ENCODE measurements around the gene SMCO4. TPM values are rescaled to one million over a fixed set of nuclear protein-coding genes. Genes with fewer than 3 reads are reported as not detected.

Gene SMCO4
- total RNA-seq, 1 donor from 2014 or later, result 1.4 TPM

DNA sequence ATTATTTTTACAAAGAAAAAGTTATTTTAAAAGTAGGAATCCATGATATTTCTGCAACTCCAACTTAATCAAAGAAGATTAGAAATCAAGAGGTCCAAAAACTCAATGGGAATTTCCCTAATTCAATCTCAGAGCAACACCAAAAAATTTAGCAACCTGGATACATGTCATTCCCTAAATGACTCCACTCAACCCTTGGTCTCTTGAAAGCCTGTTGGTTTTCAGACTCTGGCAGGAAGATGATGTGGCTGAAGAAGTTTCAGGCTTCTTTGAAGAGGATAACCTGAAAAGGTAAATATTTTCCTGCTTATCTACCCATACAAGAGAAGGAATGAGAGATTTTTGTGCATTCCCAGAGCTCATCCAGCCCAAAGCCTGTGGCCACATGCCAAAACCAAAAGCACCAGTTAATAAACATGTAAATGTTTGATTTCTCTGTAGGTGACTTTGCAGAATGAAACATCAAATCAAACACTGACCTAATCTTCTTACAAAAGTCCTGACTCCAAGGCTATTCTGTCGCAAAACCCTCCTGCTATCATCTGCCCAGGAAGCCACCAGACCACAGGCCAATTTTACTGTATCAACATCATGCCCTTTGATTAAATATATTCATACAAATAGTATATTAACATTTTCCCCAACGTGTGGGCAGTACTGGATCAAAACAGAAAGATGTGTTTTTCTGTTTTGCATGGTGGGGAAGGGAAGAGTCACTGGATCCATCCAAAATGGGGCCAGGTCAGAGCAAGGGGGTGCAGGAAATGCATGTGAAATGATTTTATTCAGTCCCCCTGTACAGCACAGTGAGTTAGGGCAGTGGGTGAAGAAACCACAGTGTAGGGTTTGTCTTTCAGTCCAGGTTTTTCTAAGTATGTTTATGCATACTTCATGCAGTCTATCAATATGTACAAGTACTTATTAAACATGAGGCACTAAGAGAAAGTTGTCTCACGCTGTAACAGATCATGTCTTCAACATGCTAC is 38.8 kb downstream of the SMCO4 start:
- no peak for DNase-seq

GRCh38 chr11:93501856-93502255 is 41.3 kb downstream of the SMCO4 start:
- no peak for DNase-seq

GRCh38 chr11:93500759-93501158 is 42.4 kb downstream of the SMCO4 start:
- no peak for DNase-seq

DNA sequence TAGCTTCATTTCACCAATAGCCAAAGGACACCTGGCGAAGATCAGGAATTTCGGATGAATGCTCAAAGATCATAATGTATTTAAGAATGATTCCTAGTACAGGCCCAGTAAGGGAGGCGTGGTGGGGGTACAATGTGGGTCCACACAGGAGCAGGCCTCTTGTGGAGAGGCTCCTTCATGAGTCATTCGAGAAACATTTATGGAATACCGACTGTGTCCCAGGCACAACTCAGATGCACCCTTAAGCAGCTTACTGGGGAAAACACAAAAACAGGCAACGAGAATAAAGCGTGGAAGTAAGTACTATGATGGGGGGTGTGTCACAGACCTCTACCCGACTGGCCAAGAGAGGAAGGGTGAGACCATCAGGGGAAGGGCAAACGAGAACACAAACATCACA is 44.5 kb downstream of the SMCO4 start:
- no peak for DNase-seq

DNA sequence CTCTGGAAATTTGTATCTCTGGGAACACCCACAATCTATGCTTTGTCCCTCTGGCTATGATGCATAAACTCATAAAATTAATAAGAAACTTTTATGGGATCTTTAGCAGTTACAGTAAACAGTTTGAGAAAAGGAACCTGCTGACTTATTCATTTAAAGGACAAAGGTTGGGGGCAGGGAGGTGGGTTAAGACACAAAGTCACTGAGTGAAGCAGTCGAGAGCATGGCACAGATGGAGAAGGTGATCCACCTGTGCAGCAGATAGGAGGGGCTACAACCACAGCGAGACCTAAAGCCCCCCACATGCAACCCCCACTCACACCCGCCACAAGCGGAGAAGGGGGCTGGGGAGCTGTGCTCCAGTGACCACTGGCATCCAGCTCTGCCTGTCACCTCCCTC is 45.0 kb downstream of the SMCO4 start:
- no peak for DNase-seq

- no peak for DNase-seq
These were observed 45.6 kb downstream of the SMCO4 start for GRCh38 chr11:93497596-93497995.

GRCh38 chr11:93494357-93494756 is 48.8 kb downstream of the SMCO4 start:
- no peak for DNase-seq

DNA sequence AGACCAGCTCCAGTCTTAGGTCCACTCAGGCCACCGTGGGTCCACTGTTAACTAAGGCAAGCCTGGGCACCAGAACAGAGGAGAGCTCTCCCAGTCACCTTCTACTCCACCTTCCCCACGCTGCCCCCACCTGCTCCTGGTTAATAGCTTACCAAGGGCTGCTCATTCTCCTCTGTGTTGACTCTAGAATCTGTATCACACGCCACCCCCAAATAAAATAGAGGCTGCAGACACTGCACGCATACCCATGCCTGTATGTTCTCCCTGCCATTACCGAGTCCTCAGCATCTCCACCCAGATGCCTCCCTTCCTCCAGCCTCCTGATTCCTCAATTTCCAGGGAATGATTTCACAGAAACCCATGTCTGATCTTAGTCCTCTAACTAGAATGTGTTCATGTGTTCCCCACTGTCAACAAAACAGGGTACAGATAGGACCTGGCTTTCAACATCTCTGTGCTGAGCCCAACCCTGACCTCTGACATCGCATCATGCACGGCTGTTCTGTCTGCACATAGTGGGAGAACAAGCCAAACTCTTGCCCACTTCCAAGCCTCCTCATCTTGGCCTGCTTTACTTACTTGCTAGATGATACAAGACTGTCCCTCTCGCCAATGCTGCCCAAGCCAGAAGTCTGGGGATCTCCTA is 49.8 kb downstream of the SMCO4 start:
- no peak for DNase-seq

DNA sequence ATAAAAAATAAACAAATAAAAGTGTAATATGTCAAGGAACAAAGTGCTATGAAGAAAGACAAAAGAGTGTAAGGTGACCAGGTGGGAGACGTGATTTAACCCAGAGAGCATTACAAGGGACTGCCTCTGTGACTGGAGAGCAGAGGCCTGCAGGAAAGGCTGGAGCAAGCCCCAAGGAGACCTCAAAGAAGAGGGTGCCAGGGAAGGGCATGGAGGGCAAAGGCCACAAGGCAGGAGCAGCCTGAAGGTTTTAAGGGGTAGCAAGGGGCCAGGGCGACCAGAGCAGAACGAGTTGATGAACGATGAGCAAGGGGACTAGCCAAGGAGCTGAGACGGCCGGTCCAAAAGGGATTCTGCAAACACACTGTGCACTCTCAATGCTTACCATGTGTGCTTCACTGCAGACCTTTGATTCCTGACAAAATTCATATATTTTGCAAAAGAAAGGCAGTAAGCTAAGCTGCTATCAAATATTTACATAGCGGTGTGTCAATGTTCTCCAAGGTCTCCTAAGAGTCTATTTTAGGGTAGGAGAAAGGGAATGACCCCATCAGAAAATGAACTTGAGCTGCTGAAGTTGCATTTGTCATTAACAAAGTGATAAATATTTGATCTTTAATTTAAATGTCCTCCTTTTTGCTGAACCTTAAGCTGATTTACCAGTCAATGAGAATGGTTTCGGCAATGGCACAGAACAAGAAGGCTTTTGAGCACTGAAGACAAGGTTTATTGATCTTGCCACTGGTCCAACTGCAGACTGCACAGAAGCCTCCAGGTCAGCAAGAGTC is 50.5 kb downstream of the SMCO4 start:
- no peak for DNase-seq

DNA sequence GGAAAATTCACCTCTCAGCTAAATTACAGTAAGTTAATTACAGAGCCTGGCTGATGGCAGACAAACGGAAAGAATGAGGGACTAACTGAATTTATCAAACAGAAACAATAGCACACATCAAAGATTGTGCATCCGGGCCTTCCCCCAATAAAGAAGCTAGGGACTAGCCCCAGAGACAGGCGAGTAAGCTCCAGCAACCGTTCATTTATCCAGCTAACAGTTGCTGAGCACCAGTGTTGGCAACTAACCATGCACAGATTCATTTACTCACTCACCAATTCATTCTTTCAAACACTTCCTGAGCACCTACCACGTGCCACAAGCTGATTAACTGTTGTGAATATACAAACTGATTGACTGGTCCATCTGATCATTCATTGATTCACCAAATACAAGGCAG is 51.2 kb downstream of the SMCO4 start:
- DNase-seq, result no peak

GRCh38 chr11:93490996-93491618 is 52.1 kb downstream of the SMCO4 start:
- no peak for DNase-seq

GRCh38 chr11:93489841-93490240 is 53.4 kb downstream of the SMCO4 start:
- DNase-seq, result no peak

DNA sequence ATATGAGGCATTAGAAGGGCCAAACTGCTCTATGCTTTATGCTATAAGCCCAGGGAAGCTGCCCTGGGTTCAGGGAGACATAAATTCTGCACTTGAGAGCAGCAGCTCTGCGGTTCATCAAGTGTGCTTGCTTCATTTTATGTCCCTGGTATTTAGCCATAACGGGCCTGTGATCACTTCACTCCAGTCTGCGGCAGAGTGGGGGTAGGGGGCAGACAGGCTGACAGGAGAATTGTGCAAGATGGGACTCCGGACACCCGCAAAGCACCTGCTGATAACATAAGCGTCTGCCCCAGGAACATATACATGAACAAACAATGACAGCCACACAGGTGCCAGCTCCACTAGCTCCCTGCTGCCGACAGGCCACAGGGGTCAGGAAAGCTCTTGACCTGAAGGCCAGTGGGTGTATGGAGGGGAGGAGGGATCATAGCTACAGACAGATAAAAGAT is 56.1 kb downstream of the SMCO4 start:
- DNase-seq, result no peak

DNA sequence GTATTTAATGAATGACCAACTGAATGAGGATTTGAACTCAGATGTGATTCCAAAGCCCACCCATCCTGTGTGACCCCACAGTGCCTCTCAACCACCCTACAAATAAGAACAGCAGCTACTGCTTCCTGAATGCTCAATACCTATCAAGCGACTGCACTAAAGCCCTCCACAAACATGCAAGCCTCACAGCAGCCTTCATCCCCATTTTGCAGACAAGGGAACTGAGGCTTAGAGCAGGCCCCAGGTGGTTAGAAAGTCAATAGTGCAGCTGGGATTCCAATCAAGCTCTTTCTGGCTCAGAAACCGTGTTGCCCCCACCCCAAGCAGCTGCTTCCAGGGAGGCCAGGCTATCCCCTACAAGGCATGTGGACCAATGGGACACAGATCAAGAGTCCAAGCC is 57.2 kb downstream of the SMCO4 start:
- no peak for DNase-seq

DNA sequence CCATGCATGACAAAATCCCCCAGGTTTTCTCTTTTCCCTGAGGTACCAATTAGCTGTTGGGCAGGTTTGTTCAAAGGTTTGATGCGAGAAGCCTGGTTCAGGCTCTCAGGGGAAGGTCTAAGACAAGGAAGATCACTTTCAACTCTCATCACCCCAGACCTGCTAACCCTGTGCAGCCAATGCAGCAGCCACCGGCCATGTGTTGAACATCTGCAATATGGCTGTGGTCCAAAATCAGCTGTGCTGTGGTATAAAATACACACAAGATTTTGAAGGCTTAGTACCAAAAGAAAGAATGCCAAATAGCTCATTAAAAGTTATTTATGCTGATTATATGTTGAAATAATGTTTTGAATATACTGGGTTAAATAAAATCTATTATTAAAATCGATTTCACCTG is 58.5 kb downstream of the SMCO4 start:
- DNase-seq, result no peak

DNA sequence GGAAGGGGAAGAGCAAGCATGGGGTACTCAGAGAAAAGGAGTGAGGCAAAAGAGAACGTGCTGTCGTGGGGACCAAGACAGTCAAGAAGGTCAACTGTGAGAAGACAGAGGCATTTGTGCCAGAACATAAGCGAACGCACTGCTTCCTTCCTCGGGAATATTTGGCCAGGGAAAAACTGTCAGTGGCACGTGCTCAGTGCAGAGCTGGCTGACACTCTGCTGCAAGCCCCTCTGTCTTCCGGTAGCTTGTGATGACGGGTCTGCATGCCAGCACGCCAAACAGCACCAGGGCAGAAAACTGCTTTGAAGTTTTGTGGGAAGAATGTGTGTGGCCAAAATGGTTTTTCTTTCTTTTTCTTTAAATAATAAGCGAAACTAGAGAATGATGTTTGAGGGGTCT is 60.6 kb downstream of the SMCO4 start:
- no peak for DNase-seq

GRCh38 chr11:93481696-93482095 is 61.5 kb downstream of the SMCO4 start:
- no peak for DNase-seq

DNA sequence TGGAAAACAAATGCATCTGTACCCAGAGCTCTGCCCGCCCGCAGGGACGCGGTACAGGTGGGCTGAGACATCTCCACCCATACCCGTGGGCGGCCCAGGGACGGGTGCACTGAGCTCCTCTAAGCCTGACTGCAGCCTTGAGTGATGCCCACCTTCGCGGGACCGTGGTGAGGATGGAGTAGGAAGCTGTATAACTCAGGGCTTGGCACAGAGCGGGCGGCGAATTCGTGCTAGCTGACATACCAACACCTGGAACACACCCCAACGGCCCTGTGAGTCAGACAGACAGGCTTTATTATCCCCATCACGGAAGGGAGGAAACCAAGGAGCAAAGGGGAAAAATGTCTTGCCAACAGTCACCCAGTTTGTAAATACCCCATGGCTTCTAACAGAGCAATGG is 61.9 kb downstream of the SMCO4 start:
- no peak for DNase-seq

- no peak for DNase-seq
These were observed 62.4 kb downstream of the SMCO4 start for GRCh38 chr11:93480756-93481155.

GRCh38 chr11:93480256-93480655 is 62.9 kb downstream of the SMCO4 start:
- DNase-seq, result no peak

- no peak for DNase-seq
These were observed 64.3 kb downstream of the SMCO4 start for GRCh38 chr11:93478841-93479240.

DNA sequence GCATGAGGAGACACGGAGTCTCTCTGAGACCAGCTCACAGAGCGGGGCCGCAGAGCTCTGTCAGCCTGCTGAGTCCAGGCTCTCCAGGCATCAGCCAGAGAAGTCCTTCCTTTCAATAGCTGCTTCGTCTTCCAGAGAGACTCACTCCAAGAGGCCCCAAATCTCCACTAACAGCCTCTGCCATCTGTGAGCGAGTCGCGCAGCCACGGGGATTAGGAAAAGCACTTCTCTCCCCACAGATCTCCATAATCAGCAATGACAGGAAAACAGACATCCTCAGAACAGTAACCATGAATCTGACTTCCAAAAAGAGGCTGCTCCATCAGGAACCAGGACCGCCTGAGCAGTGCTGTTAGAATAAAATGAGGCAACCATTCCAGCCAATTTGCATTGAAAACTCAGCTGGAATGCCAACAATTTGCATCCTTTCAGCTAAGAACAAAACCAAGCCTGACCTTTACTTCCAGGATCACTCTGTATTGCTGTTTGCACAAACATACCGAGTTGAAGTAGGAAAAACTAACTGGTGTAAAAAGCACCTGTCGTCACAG is 65.4 kb downstream of the SMCO4 start:
- no peak for DNase-seq

All from occipital lobe (tissue), 2 donors.